ENCODE results near the gene SEPTIN12. TPM values are rescaled to one million over a fixed set of nuclear protein-coding genes. Genes with fewer than 3 reads are reported as not detected.
"Not testable (repeated sequence)": the region's sequence is repeated elsewhere in the genome, so short reads cannot be mapped to it uniquely, and the experiment has no call there.

The SEPTIN12 gene
- total RNA-seq, 1 donor from 2014 or later, result 0.65 TPM

DNA sequence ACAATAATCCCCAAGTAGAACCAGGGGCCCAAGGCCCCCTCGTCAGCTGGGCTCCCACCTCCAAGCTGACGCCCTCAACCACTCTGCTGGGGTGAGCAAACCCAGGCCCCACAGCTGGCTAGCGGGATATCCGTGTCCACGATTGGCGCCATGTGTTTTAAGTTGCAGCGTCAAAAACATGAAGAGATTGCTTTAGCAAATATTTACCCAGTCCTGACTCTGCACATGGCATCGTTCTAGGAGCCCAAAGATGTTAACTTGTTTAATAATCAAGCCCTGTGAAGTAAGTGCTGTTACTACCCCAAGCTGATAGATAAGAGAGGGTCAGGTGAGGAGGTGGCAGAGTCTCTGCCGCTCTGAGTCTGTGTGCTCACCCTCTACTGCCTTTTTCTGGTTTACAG, 344 bp upstream of the SEPTIN12 start:
- TF ChIP-seq, protein P1, sequence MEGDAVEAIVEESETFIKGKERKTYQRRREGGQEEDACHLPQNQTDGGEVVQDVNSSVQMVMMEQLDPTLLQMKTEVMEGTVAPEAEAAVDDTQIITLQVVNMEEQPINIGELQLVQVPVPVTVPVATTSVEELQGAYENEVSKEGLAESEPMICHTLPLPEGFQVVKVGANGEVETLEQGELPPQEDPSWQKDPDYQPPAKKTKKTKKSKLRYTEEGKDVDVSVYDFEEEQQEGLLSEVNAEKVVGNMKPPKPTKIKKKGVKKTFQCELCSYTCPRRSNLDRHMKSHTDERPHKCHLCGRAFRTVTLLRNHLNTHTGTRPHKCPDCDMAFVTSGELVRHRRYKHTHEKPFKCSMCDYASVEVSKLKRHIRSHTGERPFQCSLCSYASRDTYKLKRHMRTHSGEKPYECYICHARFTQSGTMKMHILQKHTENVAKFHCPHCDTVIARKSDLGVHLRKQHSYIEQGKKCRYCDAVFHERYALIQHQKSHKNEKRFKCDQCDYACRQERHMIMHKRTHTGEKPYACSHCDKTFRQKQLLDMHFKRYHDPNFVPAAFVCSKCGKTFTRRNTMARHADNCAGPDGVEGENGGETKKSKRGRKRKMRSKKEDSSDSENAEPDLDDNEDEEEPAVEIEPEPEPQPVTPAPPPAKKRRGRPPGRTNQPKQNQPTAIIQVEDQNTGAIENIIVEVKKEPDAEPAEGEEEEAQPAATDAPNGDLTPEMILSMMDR (conservative IDR thresholded peaks at IDR 0.05), result no peak
- H3K36me3 Mint-ChIP-seq (ENCODE audit: low read depth), result no peaks in the 10 kb centered on the region
- no peaks in the 10 kb centered on the region for H3K9me3 Mint-ChIP-seq
- H3K4me3 Mint-ChIP-seq, result no peak overlapping the region
- no peak for DNase-seq (ENCODE audit: low read depth, low spot score)
- H3K27ac Mint-ChIP-seq (ENCODE audit: unreplicated experiment), result no peak overlapping the region
- no peaks in the 10 kb centered on the region for H3K4me1 Mint-ChIP-seq
- no peaks in the 10 kb centered on the region for H3K27me3 Mint-ChIP-seq (ENCODE audit: low read depth)

DNA sequence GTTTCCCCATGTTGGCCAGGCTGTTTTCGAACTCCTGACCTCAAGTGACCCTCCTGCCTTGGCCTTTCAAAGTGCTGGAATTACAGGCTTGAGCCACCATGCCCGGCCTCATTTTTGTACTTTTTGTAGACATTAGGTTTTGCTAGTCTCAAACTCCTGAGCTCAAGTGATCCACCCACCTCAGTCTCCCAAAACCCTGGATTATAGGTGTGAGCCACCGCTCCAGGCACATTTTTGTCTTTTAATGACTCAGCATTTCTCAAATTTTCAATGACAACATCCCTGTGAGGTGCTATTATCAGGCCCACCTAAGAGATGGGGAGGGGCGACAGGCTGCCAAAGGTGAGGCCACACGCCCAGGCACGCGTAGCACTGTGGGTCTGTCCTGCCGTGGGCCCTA, 1.1 kb downstream of the SEPTIN12 start:
- H3K4me3 Mint-ChIP-seq, result no peak overlapping the region
- TF ChIP-seq, protein P1 (conservative IDR thresholded peaks at IDR 0.05), result no peak
- H3K27ac Mint-ChIP-seq (ENCODE audit: unreplicated experiment), result no peak overlapping the region
- DNase-seq (ENCODE audit: low read depth, low spot score), result no peak
- H3K27me3 Mint-ChIP-seq (ENCODE audit: low read depth), result no peaks in the 10 kb centered on the region
- no peaks in the 10 kb centered on the region for H3K4me1 Mint-ChIP-seq
- no peaks in the 10 kb centered on the region for H3K36me3 Mint-ChIP-seq (ENCODE audit: low read depth)
- H3K9me3 Mint-ChIP-seq, result no peaks in the 10 kb centered on the region

DNA sequence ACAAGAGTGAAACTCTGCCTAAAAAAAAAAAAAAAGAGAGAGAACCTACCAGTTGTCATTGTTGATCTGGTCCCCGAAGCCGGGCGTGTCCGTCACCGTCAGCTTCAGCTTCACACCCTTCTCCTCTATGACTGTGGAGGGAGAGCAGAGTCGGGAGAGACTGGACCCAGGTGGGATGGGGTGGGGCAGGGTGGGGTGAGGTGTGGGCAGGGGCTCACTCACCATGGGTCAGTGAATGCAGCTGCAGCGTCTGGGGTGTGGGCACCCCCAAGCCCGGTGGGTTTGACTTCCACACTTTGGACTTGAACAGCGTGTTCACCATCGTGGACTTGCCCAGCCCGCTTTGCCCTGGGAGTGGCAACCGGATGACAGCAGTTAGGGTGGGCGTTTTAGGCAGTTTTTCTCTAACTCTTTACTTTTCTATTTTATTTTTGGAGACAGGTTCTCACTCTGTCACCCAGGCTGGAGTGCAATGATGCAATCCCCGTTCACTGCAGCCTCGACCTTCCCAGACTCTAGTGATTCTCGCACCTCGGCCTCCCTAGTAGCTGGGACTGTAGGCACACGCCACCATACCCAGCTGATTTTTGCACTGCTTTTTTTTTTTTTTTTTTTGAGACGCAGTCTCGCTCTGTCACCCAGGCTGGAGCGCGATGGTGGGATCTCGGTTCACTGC, 2.2 kb downstream of the SEPTIN12 start:
- TF ChIP-seq, protein P1 (conservative IDR thresholded peaks at IDR 0.05), result no peak
- no peak overlapping the region for H3K27ac Mint-ChIP-seq (ENCODE audit: unreplicated experiment)
- DNase-seq (ENCODE audit: low read depth, low spot score), result no peak

DNA sequence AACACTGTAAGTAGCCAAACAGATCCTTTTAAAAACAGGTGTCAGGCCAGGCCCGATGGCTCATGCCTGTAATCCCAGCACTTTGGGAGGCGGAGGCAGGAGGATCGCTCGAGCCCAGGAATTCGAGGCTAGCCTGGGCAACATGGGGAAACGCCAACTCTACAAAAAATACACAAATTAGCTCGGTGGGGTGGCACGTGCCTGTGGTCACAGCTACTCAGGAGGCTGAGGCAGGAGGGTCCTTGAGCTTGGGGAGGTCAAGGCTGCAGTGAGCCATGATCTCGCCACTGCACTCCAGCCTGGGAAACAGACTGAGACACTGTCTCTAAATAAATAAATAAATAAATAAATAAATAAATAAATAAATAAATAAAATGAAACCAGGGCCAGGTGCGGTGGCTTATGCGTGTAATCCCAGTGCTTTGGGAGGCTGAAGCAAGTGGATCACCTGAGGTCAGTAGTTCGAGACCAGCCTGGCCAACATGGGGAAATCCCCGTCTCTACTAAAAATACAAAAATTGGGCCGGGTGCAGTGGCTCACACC, 3.6 kb downstream of the SEPTIN12 start:
- not testable (repeated sequence) for H3K36me3 Mint-ChIP-seq (ENCODE audit: low read depth); H3K4me3 Mint-ChIP-seq; H3K27ac Mint-ChIP-seq (ENCODE audit: unreplicated experiment); H3K4me1 Mint-ChIP-seq; H3K9me3 Mint-ChIP-seq; H3K27me3 Mint-ChIP-seq (ENCODE audit: low read depth); DNase-seq (ENCODE audit: low read depth, low spot score)

More for the DNA sequence above, 2.2 kb downstream of the SEPTIN12 start:
- H3K4me3 Mint-ChIP-seq, result no peak overlapping the region
- no peaks in the 10 kb centered on the region for H3K4me1 Mint-ChIP-seq
- H3K36me3 Mint-ChIP-seq (ENCODE audit: low read depth), result no peaks in the 10 kb centered on the region
- H3K9me3 Mint-ChIP-seq, result no peaks in the 10 kb centered on the region
- H3K27me3 Mint-ChIP-seq (ENCODE audit: low read depth), result no peaks in the 10 kb centered on the region

DNA sequence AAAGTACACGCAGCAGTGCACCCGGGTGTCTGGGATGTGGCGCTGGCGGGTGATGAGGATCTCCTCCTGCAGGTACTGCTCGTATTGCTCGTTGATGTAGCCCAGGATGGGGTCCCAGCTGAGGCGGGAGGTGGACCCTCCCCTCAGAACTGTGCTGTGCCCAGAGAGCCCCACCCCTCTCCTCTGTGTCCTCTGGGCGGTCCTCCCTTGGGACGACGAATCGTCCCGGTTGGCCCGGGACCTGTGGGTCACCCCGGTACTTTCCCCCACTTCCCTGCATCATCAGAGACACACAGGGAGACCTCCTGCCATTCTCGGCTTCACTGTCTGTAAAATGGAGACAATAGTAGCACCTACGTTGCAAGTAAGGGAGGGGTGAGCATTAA, 4.2 kb downstream of the SEPTIN12 start:
- Mint-ChIP-seq H3K4me3 (no peak overlapping the region), H3K36me3 (ENCODE audit: low read depth) (no peaks in the 10 kb centered on the region), H3K9me3 (no peaks in the 10 kb centered on the region), H3K27ac (ENCODE audit: unreplicated experiment) (no peak overlapping the region), H3K27me3 (ENCODE audit: low read depth) (no peaks in the 10 kb centered on the region), H3K4me1 (no peaks in the 10 kb centered on the region)
- DNase-seq (ENCODE audit: low read depth, low spot score), result no peak
- TF ChIP-seq, protein P1 (conservative IDR thresholded peaks at IDR 0.05), result no peak

DNA sequence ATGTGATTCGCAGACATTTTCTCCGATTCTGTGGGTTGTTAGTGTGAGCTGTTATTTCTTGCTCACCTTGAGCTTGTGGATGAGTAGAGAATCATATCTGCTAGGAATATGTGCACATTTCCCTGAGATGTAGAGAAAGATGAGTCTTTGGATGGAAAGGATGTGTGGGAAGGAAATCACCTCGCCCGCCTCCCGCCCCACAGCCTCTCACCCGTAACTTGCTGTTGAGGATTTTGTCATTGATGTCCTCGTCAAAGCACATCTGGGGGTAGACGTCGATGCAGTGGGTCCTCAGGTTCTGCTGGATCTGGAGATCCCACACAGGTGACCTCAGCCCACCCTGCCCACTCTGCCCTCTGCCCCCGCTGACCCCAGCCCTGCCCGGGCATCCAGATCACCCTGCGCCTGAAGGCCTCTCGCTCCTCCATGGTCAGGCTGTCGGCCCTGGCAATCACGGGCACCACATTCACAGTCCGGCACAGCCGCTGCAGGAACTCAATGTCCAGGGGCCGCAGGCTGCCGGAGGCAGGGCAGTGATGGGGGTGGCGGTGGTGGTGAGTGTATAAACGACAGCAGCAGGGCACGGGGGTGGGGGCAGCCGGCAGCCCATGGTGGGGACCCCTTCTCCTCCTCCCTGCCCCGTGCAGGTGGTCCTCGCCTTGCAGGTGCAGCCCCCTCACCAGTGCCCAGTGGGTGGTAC, 4.7 kb downstream of the SEPTIN12 start:
- TF ChIP-seq, protein P1 (conservative IDR thresholded peaks at IDR 0.05), result no peak
- no peaks in the 10 kb centered on the region for H3K9me3 Mint-ChIP-seq
- DNase-seq (ENCODE audit: low read depth, low spot score), result no peak
- H3K27me3 Mint-ChIP-seq (ENCODE audit: low read depth), result no peaks in the 10 kb centered on the region
- H3K36me3 Mint-ChIP-seq (ENCODE audit: low read depth), result no peaks in the 10 kb centered on the region
- H3K4me3 Mint-ChIP-seq, result no peak overlapping the region
- H3K27ac Mint-ChIP-seq (ENCODE audit: unreplicated experiment), result no peak overlapping the region
- H3K4me1 Mint-ChIP-seq, result no peaks in the 10 kb centered on the region
